HG03159 (cell line): Measurements from ENCODE around the gene ZFYVE19.

Experiments used
- ATAC-seq: cut with Tn5 transposase; IDR thresholded peaks from one replicate; pipeline ENCODE4 v1.9.1; 2021; ENCODE audit warnings: mild to moderate bottlenecking, moderate library complexity; ENCODE audit not compliant: unreplicated experiment

The ZFYVE19 gene

DNA sequence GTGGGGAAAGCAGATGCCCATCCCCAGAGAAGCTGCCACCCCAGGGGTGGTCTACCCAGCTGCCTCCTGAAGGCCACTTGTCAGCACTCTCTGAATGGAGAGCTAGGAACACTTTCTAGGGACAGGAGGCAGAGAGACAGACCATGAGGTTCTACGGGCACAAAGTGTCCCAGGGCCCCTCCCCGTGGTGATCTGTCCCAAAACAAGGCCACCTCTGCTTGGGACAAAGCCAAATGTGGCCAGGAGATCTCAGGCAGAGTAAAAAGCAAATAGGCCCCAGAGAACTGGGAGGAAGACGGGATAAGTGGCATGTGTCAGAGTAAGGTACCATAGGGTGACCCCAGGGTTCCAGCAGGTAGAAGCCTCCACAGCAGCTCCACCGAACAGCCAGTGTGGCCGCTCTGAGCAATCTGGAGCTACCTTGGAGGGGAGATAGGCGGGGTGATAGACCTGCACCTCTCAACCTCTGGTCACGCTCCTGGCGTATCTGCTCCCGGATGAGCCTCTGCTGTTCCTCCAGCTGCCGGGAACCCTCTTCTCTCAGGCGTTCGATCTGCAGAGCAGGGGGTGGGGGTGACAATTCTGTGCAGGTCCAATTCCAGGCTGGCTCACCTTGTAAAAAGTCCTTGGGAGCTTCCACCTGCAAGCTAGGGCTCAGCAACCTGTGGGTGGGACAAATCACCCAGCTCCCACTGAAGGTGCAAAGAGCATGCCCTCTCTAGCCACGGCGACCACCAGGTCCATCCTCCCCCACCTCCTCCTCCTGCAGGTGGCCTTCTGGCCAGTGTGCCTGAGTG, 31.0 kb upstream of the ZFYVE19 start:
- no peak for ATAC-seq

GRCh38 chr15:40776537-40777141, 30.2 kb upstream of the ZFYVE19 start:
- ATAC-seq: no peak

GRCh38 chr15:40782609-40783227, 24.2 kb upstream of the ZFYVE19 start:
- ATAC-seq: no peak

GRCh38 chr15:40785164-40785563, 21.7 kb upstream of the ZFYVE19 start:
- no peak for ATAC-seq

DNA sequence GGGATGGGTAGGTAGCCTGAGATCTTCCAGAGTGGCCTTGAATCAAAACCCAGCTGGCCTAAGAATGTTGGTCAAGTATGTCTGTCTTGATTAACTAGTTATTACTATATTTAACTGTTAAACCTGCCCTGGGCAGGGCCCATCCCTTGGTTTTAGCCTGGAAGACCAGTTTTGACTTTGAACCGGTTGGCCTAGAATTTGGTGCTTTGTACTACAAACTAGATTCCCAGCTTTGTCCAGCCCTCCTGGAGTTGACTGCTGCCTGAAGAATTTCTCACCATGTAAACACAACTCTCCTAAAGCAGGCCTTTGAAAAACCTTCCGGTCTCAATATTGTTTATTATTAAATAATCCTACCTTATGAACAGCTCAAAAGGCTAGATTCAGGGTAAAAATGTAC, 21.1 kb upstream of the ZFYVE19 start:
- ATAC-seq: no peak

GRCh38 chr15:40787344-40787841, 19.5 kb upstream of the ZFYVE19 start:
- ATAC-seq: no peak

- no peak for ATAC-seq
Observed at GRCh38 chr15:40787991-40788390, 18.9 kb upstream of the ZFYVE19 start.

- ATAC-seq: no peak
Observed at GRCh38 chr15:40789119-40789518, 17.8 kb upstream of the ZFYVE19 start.

GRCh38 chr15:40789999-40790398, 16.9 kb upstream of the ZFYVE19 start:
- ATAC-seq: no peak

GRCh38 chr15:40790718-40791117, 16.2 kb upstream of the ZFYVE19 start:
- no peak for ATAC-seq

GRCh38 chr15:40792394-40792793, 14.5 kb upstream of the ZFYVE19 start:
- ATAC-seq: no peak

- ATAC-seq: no peak
Observed at GRCh38 chr15:40793216-40793989, 13.5 kb upstream of the ZFYVE19 start.

GRCh38 chr15:40796041-40796440, 10.8 kb upstream of the ZFYVE19 start:
- no peak for ATAC-seq

GRCh38 chr15:40796512-40796911, 10.4 kb upstream of the ZFYVE19 start:
- ATAC-seq: no peak

- ATAC-seq: no peak
Observed at GRCh38 chr15:40799523-40799922, 7.4 kb upstream of the ZFYVE19 start.

GRCh38 chr15:40803076-40803475, 3.8 kb upstream of the ZFYVE19 start:
- ATAC-seq: no peak

DNA sequence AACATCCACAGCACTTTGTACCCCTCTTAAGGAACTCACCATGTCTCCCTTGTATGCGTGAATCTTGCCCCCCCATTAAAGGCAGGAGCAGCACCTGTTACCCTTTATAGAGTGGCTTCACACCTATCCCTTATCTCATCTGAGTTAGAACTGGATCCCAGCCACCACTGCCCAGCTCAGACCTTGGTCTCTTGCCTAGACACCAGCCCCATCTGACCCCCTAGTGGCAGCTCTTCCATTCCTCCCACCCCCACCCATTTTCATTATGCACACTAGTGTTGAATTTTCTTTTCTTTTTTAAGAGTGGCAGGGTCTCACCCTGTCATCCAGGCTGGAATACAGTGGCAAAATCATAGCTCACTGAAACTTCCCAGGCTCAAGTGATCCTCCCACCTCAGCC, 3.2 kb upstream of the ZFYVE19 start:
- no peak for ATAC-seq

GRCh38 chr15:40806672-40807027, 239 bp upstream of the ZFYVE19 start:
- ATAC-seq: no peak

- ATAC-seq: no peak
Observed at GRCh38 chr15:40807888-40808461, 1.1 kb downstream of the ZFYVE19 start.

DNA sequence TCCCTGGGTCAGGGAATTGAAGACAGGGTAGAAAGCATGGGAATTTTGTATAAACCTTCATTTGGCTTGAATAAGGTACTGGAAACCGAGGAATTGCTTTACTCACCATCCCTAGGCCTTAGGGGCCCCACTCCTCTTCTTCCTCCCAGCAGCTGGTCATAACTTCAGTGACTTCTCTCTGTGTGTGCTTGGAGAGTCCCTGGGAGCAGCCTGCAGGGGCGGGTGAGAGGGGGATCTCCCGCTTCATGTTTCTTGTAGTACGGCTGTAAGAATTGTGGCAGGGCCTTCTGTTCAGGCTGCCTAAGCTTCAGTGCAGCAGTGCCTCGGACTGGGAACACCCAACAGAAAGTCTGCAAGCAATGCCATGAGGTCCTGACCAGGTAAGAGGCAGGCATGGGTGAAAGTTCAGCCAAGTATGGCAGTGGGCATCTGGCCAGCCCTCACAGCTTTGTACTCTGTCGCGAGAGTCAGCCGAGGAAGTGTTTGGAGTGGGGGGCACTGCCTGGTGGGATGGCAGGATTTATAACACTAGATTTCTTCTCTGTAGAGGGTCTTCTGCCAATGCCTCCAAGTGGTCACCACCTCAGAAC, 2.1 kb downstream of the ZFYVE19 start:
- ATAC-seq: no peak
